GM03348 (cell line): Measurements from ENCODE around the gene HECW1.

Experiments
- DNase-seq: peaks from one replicate; pipeline ENCODE4 v3.0.0; 2012; ENCODE audit warnings: low spot score

Gene HECW1

DNA sequence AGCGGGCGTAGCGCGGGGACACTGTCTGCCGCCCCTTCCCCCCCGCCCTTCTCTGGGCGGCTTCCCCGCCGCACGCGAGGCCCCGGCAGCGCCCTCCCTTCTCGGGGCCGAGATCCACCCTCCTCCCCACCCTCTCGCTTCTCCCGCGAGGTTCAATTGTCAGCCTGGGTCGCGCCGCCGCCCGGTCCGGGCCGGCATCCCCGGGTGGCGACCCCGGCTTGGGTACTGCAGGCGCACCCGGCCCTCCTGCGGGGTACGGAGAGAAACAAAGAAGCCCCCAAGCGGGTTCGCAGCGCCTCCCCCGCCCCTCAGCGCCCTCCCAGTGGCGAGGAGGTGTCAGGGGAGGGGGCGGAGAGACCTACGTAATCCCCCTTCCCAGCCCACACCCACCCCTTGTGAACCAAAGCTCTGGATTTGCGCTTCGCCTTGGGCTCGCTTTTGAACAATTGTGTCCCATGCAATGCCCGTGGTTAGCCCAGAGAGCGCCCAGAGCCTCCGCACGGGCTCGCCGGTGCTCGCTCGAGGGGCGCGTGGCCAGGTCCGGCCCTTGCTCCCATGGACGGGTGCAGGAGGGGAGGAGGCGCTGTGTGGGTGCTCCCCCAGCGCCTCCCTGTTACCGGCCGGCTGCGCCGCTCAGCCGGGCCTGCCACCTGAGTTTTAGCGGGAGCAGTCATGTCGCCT, 634 bp downstream of the HECW1 start:
- DNase-seq, result peak; percentile 62

DNA sequence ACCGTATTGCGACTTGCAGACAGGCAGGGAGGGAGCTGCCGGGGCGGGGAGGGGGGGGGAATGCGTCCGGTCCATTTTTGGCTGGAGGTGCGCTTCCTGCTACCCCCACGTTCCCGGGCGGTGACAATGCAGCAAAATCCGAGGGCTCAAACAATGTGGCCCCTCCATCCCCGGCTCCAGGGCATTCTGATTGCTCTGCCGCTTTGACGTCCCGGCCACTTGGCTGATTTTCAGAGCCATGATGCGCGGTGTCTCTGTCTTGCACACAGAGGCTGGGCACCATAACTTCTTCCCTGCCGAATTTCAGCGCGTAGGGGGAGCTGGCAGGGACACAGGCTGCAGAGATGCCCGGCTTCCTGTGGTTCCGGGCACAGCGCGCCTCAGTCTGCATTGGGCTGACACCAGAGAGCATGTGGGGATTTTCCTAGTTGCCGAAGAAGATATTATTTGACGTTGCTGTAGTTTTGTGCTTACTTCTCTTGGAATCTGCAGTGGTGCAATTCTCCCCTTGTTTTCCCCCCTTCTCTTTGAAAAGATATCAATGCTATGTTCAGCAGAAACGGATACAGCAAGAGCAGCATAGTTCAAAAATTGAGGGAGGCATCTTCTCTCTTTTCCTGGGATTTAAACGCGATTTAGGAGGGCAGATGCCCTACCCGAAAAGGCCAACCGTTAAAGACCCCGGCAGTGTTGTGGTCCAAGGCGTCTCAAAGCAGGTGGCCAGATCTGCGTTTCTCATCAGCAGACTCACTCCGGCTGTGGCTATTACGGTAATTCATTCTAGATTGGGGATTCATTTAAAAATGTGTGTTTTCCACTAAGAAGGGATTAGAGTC, 1.4 kb downstream of the HECW1 start:
- peak; percentile 33 for DNase-seq

DNA sequence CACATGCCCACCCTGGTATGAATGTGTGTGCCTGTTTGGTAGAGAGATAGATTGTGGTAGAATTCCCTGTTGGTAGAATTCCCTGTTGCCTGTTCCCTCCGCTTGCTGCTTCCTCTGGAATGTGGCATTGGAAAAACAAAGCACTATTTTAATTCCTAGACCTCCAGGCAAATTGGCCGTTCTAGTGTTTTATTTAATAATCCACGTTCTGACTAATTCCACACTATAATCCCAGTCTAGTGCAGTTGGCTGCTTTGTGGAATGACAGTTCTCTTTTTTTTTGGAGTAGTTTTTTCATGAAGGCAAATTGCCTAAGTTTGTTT, 2.0 kb downstream of the HECW1 start:
- DNase-seq, result no peak

DNA sequence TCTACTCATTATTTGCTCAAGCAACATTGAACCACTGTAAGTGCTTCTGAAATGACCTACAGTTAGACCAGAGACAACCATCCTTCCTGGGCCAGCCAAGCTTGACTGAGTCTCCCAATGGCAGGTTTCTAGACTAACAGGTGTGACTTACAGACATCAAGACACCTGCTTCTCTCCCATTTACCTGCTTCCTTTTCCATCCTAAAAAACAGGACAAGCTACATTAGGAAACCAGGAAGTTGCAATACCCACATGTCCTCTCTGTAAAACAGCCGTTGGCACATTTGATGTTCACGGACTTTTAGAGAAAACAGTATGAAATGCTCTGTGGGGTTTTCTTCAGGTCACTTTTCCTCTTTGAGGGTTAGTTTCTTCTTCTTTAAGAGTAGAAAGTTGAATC, 4.0 kb downstream of the HECW1 start:
- no peak for DNase-seq

DNA sequence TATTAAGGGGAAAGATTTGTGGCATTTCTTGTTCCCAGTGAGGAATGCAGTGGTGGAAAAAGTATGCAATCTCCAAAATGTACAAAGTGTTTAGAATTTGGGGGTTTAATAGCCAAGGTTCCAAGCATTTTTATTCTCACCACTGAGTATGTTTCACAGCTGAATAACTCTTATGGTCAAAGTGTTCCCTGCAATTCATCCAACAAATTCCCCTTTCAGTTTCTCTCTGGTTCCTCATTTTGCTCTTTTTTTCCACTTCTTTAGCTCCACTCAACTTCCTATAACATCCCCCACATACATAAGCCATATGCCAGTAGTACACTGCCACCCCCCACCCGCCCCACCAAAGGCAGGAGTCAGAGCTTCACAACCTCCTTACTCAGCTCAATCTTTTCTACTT, 4.6 kb downstream of the HECW1 start:
- DNase-seq, result peak; percentile 49

DNA sequence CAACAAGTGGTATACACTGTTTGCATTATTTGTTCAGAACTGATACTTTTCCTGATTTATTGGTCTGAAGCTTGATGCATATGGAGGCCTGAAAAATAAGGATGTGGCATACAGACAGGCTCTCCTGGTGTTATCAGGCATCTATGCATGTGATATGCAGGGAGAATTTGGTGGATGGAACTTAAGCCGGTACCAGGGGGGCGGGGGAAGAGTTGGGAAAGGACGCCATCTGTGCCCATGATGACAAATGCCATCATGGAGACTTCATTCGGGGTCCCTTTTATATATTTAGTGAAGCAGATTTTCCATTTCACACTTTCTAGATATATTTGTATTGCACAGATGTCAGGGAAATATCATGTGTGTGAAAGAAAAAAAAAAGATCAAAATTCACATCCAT, 5.4 kb downstream of the HECW1 start:
- DNase-seq, result no peak

DNA sequence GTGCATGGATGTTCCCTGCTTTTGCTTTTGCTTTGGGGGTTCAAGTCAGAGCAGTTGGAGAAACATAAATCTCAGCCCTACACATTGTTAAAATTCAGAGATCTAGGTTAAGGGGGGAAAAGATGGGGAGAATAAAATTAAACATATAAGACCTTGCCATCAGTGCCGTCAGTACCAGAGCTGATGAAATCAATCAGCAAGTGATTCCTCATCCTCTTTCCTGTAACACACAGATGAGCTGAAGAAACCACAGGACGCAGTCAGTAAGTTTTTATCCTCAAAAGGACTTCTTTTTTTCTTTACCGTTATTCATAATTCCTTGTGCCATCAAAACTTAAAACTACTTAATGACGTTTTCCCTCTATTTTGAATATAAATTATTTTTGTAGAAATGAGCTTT, 5.9 kb downstream of the HECW1 start:
- no peak for DNase-seq

DNA sequence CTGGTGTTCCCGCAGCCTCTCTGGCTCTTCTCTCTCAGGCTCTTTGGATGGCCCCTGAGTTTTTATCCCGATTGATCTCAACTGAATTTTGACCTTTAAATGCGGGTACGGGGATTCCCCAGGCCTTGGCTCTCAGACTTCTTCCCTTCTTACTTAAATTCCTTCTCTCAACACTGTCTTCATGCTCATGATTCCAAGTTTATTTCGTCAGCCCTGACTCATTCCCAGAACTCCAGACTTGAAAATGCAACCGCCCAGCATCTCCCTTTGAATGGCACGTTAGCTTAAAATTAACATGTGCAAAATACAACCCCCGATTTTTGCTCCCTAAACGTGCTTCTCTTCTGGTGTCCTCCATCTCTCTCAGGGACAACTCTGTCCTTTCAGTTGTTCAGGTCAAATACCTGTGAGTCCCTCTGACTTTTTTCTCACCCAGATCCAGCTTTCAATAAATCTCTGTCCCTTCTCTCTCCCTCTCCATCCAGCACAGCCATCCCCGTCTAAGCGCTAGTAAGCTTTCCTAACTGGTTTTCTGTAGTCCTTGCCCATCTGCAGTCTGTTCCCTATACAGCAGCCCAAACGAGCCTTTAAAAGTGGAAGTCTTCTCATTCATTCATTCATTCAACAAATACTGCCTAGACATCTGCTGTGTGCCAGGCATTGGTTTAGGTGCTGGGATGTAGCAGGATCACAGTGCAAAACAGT, 7.1 kb downstream of the HECW1 start:
- peak; percentile 83 for DNase-seq

DNA sequence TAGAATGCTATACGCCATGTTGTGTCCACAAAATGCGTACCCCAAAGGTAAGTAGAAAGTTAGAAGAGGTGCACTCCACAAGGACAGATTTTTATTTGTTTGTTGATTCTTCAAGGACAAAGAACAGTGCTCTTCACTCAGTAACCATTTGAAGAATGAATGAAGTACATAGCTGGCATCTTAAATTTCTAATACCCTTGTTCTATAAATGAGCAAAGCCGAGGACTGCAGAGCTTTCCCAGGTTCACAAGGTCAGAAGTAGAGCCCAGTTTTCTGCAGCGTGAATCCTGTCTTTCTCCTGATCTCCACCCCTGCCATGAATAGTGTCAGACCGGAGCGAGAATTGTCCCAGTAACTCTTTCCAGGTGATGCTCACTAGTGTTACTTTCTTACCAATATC, 9.5 kb downstream of the HECW1 start:
- no peak for DNase-seq

DNA sequence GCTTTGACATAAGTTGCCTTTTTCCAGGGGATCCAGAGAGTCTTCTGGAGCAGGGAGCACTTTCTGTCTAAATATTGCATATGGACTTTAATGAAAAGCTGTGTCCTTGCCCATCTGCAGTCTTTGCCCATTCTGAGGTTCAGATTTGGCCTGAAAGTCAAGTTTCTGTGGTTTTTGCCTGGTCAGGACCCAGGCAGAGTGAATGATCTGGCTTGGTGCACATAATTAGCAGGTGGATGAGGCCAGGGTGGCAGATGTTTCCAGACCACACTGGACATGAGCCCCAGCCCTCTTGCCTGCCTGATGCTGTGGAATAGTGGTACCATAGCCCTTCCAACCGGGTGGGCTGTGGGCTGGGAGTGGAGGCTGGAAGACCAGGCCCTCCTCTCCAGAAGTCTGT, 11.0 kb downstream of the HECW1 start:
- DNase-seq, result no peak

DNA sequence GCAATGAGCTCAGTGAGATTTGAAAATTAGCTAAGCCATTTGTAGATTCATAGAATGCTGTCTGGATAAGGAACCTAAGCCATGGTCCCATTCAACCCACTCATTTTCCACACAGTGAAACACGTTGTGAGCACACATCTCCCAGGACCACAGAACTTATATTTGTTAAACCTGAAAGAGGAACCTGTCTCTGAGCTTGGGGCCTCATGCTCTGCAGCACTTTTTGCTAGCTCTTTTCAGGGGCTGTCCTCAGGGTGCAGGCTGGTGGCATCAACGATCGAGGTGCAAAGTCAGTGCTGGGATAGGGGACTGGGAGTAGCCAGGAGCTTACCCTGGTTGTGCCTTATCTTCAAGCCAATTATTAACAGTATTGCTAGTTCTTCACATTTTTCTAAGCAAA, 11.9 kb downstream of the HECW1 start:
- DNase-seq, result no peak

DNA sequence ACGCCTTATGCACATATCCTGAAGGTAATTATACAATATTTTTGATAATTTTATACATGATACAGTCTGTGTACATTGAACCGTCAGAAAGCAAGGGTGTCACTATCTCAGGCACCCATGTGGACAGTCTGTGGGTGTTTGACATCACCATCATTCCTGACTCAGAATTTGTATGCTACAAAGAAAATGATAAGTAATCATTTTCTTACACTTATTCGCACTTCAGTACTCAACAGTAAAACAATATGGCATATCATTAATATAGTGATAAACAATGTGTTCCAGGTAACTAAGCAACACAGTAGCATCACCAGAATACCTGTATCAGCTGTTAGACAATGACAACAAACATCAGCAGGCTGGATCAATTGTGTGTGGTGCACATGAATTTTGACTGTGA, 17.9 kb downstream of the HECW1 start:
- no peak for DNase-seq

DNA sequence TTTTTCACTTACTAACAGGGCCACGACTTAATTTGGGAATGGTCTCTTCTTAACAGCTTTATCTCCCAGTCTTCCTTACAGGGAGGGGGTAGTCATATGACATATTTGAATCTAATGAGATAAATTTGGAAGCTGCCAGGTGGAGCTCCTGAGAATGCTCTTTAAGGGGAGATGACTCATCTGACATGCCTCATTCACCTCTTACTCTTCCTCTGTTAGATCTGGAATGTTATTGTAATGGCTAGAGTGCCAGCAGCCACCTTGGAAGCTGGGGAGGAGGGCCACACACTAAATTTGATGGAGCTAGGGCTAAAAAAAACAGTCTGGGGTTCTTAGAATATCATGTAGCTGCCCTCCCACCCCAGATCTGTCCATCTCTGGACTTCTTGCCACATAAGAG, 22.7 kb downstream of the HECW1 start:
- no peak for DNase-seq

DNA sequence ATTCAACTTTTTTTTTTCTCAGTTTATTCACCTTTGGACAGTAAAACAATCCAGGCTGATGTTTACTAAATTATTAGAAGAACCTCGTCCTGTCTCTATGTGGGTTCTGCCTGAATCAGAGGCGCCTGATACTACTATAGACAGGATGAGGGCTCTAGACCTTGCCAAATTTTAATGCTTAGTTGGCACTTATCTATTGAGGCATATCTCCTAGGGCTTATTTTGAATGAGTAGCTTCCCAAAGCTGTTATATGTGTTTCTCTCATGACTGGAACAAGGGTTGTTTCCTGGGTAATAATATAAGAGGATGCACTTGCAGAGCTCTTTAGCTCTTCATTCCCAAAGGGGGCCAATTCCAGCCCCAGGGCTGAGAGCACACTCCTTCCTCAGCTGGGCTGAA, 23.6 kb downstream of the HECW1 start:
- DNase-seq, result no peak

DNA sequence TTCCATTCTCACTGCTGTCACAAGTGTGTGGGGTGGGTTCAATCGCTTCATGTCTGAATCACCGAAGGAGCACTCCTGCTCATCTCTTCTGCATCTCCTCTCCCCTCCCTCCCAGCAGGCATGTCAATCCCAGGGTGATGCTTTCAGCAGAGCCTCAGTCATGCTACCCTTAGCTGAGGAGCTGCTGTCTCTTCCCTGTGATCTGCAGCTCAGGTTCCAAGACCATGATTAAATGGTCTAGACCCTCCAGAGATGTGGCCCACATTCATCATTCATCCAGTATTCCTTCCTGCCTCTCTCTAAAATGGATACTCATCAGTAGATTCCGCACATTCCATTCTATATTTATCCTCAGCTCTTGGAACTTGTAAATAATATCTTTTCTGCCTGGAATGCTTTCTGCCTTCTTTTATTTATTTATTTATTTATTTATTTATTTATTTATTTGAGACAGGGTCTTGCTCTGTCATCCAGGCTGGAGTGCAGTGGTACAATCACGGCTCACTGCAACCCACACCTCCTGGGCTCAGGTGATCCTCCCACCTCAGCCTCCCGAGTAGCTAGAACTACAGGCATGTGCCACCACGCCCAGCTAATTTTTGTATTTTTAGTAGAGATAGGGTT, 24.8 kb downstream of the HECW1 start:
- DNase-seq, result peak; percentile 24

DNA sequence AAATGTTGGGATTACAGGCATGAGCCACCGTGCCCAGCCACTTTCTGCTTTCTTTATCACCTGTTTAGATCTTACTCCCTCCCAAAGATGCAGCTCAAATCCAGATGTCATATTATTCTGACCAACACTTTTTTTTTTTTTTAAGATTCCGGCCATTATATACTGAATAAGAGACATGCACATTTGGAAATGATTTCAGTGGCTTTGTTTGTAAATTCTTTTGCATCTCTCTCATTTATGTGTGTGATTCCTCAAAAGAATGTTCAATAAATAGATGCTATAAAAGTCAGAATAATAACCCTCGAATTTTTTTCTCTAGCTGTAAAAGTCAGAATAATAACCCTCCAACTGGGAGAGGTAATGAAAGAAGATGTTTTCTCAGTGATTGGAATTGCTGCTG, 25.4 kb downstream of the HECW1 start:
- DNase-seq, result peak; percentile 30

DNA sequence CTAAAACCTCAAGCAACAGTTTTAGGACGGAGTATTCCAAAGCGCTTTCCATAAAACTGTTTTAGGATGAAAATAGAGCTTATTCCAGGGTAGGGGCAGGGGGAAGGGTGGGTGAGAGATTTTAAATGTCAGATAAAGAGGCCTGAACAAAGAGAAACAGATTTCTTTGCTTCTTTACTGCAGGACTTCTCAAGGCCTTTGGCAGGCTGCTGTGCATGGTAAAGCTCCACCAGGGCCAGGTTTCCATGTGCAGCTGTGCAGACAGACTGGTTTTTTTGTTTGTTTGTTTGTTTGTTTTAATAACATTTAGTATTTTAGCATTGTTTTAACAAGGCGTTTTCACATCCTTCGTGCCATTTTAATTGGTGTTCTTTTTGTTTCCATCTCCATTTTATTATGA, 26.3 kb downstream of the HECW1 start:
- DNase-seq, result no peak

DNA sequence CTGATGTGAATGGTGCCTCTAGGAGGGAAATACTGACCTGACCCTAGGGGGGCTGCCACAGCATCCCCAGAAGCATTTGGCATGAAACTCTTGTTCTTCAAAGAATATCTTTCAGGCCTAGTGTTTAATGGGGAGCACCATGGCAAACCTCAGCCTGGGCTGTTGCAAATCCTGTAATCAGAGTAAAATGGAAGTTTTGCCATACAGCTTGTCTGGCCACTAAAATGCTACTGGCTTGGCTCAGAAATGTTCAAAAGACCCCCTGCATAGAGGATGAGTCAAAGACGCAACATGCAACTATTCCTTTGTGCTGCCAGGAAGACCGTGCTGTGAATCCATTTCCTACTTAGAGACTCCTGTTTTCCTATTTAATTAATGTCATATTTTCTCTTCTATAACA, 26.7 kb downstream of the HECW1 start:
- DNase-seq, result no peak

DNA sequence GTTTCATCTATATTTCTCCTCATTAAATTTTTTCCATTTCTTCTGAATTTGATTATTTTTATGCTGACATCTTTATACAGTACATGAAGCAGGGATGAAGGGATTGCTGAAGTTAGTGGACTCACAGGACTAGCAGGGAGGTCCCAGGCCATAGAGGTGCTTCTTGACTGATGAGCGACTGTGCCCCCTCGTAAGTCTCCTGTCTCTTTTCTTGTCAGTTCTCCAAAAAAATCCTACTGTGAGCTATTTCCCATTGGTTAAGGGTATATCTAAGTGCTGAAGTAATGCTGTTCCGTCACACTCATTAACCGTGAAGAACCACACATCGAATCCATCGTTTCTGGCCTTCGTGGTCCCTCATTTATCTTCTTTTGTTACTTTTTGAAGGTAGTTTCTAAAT, 27.7 kb downstream of the HECW1 start:
- no peak for DNase-seq

DNA sequence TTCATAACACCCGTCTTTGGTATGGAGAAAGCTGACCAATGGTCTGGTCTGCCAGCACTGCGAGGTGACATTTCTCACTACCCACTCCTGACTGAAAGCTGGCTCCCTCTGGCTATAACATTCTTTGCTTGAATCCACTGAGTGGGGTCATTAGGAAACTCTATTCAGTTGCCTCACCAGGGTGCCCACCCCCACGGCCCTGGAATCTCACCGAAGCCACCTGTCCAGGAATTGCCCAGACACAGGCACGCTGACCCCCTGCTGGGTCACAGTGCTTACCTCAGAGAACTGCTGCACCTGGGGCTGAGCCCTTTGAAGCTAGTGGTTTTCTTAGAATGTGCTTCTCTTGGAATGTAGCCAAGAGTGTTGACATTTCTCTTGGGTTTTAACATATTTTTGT, 28.6 kb downstream of the HECW1 start:
- no peak for DNase-seq

DNA sequence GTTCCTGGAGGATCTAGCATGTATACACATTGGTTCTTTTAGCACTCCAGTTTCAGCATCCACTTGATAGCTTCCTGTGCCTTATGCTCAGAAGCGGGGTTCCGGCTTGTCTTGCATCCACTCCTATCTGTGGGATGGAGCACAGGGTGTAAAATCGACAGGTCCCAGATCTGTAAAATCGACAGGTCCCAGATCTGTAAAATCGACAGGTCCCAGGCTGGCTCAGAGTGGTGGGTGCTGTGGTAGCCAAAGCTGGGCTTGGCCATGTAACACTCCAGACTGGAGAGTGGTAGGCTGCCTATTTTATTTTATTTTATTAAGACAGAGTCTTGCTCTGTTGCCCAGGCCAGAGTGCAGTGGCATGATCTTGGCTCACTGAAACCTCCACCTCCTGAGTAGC, 30.3 kb downstream of the HECW1 start:
- no peak for DNase-seq

DNA sequence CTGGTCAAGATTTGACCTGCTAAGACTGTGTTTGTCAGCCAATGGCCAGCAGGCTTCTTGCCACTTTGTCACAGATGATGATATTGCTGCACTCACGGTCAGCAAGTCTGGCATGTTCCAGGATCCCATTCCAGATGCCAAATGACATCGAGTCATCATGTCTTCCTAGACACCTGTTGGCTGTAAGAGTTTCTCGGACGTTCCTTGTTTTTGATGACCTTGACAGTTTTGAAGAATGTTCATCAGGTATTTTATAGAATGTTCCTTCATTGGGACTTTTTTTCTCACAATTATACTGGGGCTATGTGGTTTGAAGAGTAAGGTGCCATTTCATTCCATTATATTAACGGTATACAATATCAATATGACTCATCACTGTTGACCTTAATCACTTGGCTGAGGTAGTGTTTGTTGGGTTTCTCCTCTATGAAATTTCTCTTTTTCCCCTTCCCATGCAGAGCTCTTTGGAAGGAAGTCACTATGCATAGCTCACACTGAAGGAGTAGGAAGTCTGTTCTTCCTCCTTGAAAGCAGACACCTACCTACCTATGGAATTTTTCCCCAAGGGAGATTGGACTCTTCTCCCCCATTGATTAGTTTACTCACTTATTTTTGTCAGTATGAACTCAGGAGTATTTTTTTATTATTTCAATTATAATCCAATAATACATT, 31.6 kb downstream of the HECW1 start:
- DNase-seq, result no peak
